Calu3 (cell line): ENCODE results near the gene PEX11G. TPM values are rescaled to one million over a fixed set of nuclear protein-coding genes. Genes with fewer than 3 reads are reported as not detected.
A peak's percentile ranks its signal among the peaks of the same experiment; 100 is the strongest.
"Not testable (repeated sequence)": the region's sequence is repeated elsewhere in the genome, so short reads cannot be mapped to it uniquely, and the experiment has no call there.

Experiments
- BruUV-seq: library from RNA; stranded (reverse); fragments of 400-500 nt; replicated peaks from 2 replicates; lab custom pipeline; 2021; lab: Mats Ljungman, UMichigan
- CTCF ChIA-PET: fragments of 300-600 bp; sonication (Branson Sonifier 250); formaldehyde crosslinking; loops from one replicate; lab custom pipeline; 2022; ENCODE audit warnings: antibody characterized with exemption; lab: Charles Lee
- DNase-seq: peaks from one replicate; pipeline ENCODE4 v3.0.0; 2022
- H3K27ac Mint-ChIP-seq: one replicate; pipeline ENCODE4 v1.8.0; 2022; ENCODE audit warnings: mixed read lengths; ENCODE audit not compliant: unreplicated experiment
- H3K27me3 Mint-ChIP-seq: one replicate; pipeline ENCODE4 v1.8.0; 2022; ENCODE audit warnings: mixed read lengths; ENCODE audit not compliant: unreplicated experiment
- H3K36me3 Mint-ChIP-seq: one replicate; pipeline ENCODE4 v1.8.0; 2022; ENCODE audit warnings: mild to moderate bottlenecking, moderate library complexity, mixed read lengths; ENCODE audit not compliant: insufficient read depth, unreplicated experiment
- H3K4me1 Mint-ChIP-seq: one replicate; pipeline ENCODE4 v1.8.0; 2022; ENCODE audit warnings: mild to moderate bottlenecking, low read depth, mixed read lengths; ENCODE audit not compliant: unreplicated experiment
- H3K4me3 Mint-ChIP-seq: one replicate; pipeline ENCODE4 v1.8.0; 2022; ENCODE audit warnings: mild to moderate bottlenecking, low read depth, moderate library complexity, mixed read lengths; ENCODE audit not compliant: unreplicated experiment
- H3K9me3 Mint-ChIP-seq: one replicate; pipeline ENCODE4 v1.8.0; 2022; ENCODE audit warnings: low read depth, mixed read lengths; ENCODE audit not compliant: unreplicated experiment
- intact Hi-C: fragments of 100-400 bp; cut with micrococcal nuclease; formaldehyde crosslinking; loops from one replicate; pipeline ENCODE4 v1.10.0; 2022; ENCODE audit not compliant: unreplicated experiment
- total RNA-seq: library from RNA; stranded (reverse); gene quantifications from 2 replicates; pipeline ENCODE4 v1.2.3, GENCODE V29; 2022
- TF ChIP-seq, protein P1 (sequence below): fragments of 200-600 bp; IDR thresholded peaks from one replicate; pipeline ENCODE4 v1.8.0; 2022; ENCODE audit warnings: antibody characterized with exemption; ENCODE audit not compliant: unreplicated experiment

Gene PEX11G
- total RNA-seq, 1 experiment from 2014 or later: 1.3 TPM

DNA sequence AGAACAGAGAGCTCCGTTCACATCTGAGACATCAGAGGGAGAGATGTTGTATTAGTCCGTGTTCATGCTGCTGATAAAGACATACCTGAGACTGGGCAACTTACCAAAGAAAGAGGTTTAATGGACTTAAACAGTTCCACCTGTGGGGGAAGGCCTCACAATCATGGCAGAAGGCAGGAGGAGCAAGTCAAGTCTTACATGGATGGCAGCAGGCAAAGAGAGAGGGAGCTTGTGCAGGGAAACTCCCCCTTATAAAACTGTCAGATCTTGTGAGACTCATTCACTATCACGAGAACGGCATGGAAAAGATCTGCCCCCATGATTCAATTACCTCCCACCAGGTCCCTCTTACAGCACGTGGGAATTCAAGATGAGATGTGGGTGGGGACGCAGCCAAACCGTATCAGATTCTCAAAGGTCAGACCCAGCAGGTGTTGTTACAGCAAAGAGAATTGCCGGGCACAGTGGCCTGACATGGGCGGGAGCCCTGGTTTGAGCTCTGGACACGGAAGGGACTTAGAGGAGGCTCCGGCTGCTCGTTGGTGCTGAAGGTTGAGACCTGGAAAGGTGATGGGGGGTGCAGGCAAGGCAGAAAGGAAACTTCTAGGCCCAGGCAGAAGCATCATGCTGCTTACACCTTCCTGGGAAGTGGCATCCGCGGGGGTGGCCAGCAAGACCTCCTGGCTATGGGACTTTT lies 33.1 kb downstream of the PEX11G start:
- no peaks in the 10 kb centered on the region for H3K4me1 Mint-ChIP-seq
- H3K36me3 Mint-ChIP-seq: peaks cover 43% of the 10 kb centered on the region
- intact Hi-C loops: no loop called here
- no TSS peak for BruUV-seq
- CTCF ChIA-PET: no interaction called here
- H3K9me3 Mint-ChIP-seq: peaks cover 6% of the 10 kb centered on the region
- no peaks in the 10 kb centered on the region for H3K27me3 Mint-ChIP-seq
- TF ChIP-seq, protein P1, sequence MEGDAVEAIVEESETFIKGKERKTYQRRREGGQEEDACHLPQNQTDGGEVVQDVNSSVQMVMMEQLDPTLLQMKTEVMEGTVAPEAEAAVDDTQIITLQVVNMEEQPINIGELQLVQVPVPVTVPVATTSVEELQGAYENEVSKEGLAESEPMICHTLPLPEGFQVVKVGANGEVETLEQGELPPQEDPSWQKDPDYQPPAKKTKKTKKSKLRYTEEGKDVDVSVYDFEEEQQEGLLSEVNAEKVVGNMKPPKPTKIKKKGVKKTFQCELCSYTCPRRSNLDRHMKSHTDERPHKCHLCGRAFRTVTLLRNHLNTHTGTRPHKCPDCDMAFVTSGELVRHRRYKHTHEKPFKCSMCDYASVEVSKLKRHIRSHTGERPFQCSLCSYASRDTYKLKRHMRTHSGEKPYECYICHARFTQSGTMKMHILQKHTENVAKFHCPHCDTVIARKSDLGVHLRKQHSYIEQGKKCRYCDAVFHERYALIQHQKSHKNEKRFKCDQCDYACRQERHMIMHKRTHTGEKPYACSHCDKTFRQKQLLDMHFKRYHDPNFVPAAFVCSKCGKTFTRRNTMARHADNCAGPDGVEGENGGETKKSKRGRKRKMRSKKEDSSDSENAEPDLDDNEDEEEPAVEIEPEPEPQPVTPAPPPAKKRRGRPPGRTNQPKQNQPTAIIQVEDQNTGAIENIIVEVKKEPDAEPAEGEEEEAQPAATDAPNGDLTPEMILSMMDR: no peak
- H3K4me3 Mint-ChIP-seq: no peak overlapping the region
- no peak for DNase-seq
- no peak overlapping the region for H3K27ac Mint-ChIP-seq

DNA sequence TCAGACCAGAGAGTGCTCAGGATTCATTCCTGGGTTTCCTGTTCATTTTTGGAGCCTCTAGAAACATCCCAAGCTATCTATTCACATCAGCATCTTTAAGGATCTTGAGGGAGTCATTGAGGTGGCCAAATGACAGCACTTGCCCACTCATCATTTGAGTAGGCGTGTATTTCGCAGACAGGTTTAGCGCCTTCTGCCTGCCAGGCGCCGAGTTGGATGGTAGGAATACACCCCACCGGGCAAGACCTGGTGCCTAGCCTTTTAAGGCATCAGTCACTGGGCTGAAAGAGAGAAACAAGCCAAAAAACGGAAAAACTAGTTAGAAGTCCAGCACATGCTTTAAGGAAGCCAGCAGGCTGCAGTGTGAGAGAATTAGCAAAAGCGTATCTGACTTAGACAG lies 33.8 kb downstream of the PEX11G start:
- Mint-ChIP-seq H3K36me3 (peaks cover 50% of the 10 kb centered on the region), H3K4me1 (no peaks in the 10 kb centered on the region), H3K4me3 (no peak overlapping the region), H3K9me3 (peaks cover 13% of the 10 kb centered on the region), H3K27ac (no peak overlapping the region), H3K27me3 (no peaks in the 10 kb centered on the region)
- intact Hi-C loops: no loop called here
- TF ChIP-seq, protein P1: no peak
- BruUV-seq: no TSS peak
- CTCF ChIA-PET: no interaction called here
- no peak for DNase-seq

DNA sequence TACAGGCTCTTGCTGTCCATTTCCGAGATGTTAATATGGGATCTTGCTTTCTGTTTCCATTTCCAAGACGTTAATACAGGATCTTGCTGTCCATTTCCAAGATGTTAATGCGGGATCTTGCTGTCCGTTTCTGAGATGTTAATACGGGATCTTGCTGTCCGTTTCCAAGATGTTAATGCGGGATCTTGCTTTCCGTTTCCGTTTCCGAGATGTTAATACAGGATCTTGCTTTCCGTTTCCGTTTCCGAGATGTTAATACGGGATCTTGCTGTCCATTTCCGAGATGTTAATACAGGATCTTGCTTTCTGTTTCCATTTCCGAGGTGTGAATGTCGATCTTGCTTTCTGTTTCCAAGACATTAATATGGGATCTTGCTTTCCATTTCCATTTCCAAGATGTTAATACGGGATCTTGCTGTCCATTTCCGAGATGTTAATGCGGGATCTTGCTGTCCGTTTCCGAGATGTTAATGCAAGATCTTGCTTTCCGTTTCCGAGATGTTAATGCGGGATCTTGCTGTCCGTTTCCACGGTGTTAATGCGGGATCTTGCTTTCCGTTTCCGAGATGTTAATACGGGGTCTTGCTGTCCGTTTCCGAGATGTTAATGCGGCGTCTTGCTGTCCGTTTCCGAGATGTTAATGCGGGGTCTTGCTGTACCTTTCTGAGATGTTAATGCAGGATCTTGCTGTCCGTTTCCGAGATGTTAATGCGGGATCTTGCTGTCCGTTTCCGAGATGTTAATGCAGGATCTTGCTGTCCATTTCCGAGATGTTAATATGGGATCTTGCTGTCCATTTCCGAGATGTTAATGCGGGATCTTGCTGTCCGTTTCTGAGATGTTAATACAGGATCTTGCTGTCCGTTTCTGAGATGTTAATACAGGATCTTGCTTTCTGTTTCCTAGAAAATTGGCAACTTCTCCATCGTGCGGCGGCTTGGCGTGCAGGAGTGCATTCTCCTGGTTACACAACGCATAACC lies 38.3 kb downstream of the PEX11G start:
- intact Hi-C loops: no loop called here
- Mint-ChIP-seq H3K36me3 (peaks cover 43% of the 10 kb centered on the region), H3K9me3 (peaks cover 12% of the 10 kb centered on the region), H3K27ac (peak overlapping the region; percentile 22), H3K4me3 (no peak overlapping the region), H3K4me1 (no peaks in the 10 kb centered on the region), H3K27me3 (no peaks in the 10 kb centered on the region)
- no TSS peak for BruUV-seq
- CTCF ChIA-PET: no interaction called here
- no peak for DNase-seq
- TF ChIP-seq, protein P1: no peak

DNA sequence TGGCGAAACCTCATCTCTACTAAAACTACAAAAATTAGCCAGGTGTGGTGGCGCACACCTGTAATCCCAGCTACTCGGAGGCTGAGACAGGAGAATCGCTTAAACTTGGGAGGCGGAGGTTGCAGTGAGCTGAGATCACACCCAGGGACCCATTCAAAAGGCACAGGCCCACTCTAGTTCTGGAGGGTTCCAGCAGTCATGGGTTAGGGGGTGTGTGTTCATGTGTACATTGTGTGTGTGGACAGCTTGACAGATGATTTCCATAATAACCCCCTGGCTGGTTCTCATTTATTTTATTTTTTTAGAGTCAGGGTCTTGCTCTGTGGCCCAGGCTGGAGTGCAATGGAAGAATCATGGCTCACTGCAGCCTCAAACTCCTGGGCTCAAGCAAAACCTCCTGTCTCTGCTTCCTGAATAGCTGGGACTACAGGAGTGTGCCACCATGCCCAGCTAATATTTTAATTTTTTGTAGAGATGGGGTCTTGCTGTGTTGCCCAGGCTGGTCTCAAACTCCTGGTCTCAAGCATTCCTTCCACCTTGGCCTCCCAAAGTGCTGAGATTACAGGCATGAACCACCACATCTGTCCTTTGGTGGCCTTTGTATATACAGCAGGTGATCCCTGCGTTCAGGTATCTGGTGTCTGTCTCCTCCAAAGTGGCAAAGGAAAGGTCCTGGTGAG lies 39.3 kb downstream of the PEX11G start:
- peaks cover 37% of the 10 kb centered on the region for H3K36me3 Mint-ChIP-seq

More for the DNA sequence above, 39.3 kb downstream of the PEX11G start:
- H3K27ac Mint-ChIP-seq, BruUV-seq, intact Hi-C loops, H3K4me3 Mint-ChIP-seq, H3K27me3 Mint-ChIP-seq, DNase-seq, H3K9me3 Mint-ChIP-seq, H3K4me1 Mint-ChIP-seq, CTCF ChIA-PET: not testable (repeated sequence)
